ENCODE data around the gene CDS2.

The CDS2 gene

GRCh38 chr20:5222919-5223634 is 96.3 kb downstream of the CDS2 start:
- TF ChIP-seq ZFX (IDR thresholded peaks at IDR 0.05; ENCODE audit: borderline replicate concordance) (no peak), CTCF (IDR thresholded peaks at IDR 0.05) (peak; percentile 93)
- H3K27ac ChIP-seq = no peak overlapping the region

- H3K27ac ChIP-seq = no peak overlapping the region
- TF ChIP-seq ZFX (IDR thresholded peaks at IDR 0.05; ENCODE audit: borderline replicate concordance) (no peak), CTCF (IDR thresholded peaks at IDR 0.05) (no peak)
Measured at GRCh38 chr20:5230544-5230943, 103.7 kb downstream of the CDS2 start.

- TF ChIP-seq ZFX (IDR thresholded peaks at IDR 0.05; ENCODE audit: borderline replicate concordance) = no peak
- no peak overlapping the region for H3K27ac ChIP-seq
Measured at GRCh38 chr20:5234158-5234557, 107.3 kb downstream of the CDS2 start.

- TF ChIP-seq ZFX (IDR thresholded peaks at IDR 0.05; ENCODE audit: borderline replicate concordance) (no peak), CTCF (IDR thresholded peaks at IDR 0.05) (no peak)
- no peak overlapping the region for H3K27ac ChIP-seq
Measured at GRCh38 chr20:5234978-5235377, 108.2 kb downstream of the CDS2 start.

All from 22Rv1 (cell line).